C1 segment of cervical spinal cord (tissue), 14 donors: ENCODE data around the gene PRPF18.

ENCODE experiments used
- DNase-seq, 14 donors: peaks; one replicate each; lab custom pipeline; 2025; lab: John Stamatoyannopoulos, UW

Gene PRPF18

DNA sequence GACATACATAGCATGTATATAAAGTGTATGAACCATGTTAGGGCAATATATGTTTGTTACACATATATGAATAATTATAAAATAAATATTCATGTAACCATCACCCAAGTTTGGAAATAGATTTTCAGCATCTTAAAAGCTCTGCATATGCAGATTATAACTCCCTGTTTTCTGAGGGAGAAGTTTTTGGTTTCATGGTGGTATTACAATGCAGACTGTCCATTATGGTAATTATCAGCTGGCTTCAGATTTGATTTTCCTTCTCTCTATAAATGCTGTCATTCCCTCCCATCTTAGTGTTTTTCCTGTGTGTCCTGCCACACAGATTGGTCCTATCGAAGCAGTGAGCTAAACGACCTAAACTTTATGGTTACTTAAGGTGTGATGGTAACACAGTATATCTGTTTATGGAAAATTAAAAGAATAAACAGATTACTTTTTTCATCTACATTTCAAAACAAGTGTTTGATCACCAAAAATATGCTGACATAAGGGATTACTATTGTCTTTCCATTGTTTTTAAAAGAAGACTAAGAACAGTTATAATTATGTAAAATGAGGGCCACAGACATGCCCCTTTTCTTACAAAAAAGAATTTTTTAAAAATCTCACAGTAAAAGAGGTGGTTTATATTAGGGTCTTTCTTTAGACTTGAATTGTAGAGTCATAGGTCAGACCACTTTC is 17.7 kb downstream of the PRPF18 start:
- no peak for DNase-seq

DNA sequence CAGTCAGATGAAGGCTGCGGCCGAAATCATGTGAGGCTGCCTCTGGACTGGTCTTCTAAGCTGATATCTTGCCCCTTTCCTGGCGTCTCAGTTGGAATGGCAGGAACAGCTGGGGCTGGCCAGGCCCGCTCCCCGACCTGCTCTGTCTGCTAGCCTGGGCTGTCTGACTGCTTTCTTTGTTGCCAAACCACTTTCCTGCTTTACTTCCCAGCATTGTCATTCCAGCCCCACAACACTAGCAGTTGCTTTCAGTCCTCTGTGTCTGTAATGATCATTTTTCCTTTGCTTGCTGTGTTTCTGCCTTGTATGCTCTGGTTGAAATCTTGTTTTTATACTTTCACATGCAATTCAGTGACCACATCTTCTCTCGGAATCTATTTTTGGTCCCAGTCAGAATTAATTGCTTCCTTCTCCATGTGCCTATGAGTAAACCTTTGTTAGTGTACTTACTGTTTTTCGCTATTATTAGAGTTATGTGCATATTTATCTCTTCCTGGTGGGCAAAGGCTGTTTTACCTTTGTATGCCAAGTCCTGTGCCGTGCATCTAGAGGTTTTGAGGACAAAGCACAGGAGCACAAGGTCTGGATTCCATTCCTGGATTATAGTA is 21.6 kb downstream of the PRPF18 start:
- peak in 3 of 14 donors; percentile 18 to 35 (median 33) for DNase-seq

- no peak for DNase-seq
Measured at GRCh38 chr10:13612654-13613373, 26.0 kb downstream of the PRPF18 start.

- DNase-seq = peak in 2 of 14 donors; percentile 4 to 13
Measured at GRCh38 chr10:13613519-13613918, 26.8 kb downstream of the PRPF18 start.

DNA sequence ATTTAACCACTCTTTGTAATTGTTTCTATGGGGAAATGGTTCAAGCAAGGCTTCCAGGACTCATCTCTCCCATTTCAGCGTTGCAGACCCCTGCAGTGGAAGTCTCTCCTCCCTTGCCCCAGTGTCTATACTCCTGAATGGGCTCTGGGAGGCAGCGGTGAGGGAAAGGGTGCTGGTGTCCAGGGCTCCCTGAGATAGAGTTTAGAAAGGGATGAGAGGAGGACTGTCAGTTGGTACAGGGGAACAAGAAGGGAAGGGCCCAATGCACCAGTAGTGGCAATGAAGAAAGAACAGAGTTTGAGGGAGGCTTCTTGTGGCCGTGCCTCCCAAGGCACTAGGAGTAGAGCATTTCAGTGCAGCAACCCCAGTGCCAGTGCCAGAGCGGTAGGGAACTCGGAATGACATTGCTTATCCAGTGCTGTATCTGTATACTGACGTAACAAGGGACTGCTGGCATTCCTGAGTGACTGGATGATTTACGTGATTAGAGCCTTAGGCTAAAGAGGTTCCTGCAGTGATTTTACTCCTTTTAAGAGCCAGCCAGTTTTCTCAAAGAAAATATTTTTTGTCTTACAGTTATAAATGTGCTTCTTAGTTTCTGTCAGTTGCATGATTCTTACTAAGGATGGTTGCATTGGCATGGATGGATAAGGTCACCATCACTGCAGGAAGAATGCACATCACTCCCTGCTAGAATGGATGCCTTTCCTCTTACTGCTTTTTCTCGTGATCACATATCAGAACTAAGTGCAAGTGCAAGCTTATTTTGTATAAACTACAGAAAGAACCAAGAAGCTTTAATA is 28.0 kb downstream of the PRPF18 start:
- DNase-seq = no peak

DNA sequence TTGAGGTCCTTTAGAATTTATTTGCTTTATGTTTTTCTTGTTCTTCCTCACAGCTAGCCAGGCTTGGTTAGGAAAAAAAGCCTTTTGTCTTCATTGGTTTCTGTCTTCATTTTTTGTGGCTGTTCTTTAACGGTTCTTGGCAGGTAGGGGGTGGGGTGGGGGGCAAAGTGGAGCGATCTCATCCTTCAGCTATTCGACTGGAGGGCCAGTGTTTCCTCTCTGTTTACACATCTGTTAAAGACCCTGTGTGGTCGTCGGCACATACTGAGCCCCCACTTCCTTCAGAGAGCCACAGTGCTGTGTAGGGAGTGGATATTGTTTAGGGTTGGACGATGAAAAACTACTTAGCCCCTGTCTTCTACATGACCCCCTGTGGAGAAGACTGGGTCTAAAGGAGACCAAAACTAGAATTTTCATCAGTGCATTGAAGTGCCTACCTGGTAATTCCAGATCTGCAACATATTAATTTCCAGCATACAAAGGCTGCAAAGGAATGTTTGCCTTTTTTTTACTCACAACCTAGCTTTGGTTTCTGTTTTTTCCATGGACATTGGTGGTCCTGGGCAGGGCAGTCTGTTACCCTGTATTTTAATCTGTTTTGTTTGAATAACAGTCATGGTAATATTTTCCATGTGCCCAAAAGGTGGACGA is 29.0 kb downstream of the PRPF18 start:
- no peak for DNase-seq

- DNase-seq = no peak
Measured at GRCh38 chr10:13617116-13617515, 30.4 kb downstream of the PRPF18 start.

GRCh38 chr10:13621931-13622330 is 35.2 kb downstream of the PRPF18 start:
- DNase-seq = no peak

GRCh38 chr10:13624630-13625029 is 37.9 kb downstream of the PRPF18 start:
- DNase-seq = no peak

DNA sequence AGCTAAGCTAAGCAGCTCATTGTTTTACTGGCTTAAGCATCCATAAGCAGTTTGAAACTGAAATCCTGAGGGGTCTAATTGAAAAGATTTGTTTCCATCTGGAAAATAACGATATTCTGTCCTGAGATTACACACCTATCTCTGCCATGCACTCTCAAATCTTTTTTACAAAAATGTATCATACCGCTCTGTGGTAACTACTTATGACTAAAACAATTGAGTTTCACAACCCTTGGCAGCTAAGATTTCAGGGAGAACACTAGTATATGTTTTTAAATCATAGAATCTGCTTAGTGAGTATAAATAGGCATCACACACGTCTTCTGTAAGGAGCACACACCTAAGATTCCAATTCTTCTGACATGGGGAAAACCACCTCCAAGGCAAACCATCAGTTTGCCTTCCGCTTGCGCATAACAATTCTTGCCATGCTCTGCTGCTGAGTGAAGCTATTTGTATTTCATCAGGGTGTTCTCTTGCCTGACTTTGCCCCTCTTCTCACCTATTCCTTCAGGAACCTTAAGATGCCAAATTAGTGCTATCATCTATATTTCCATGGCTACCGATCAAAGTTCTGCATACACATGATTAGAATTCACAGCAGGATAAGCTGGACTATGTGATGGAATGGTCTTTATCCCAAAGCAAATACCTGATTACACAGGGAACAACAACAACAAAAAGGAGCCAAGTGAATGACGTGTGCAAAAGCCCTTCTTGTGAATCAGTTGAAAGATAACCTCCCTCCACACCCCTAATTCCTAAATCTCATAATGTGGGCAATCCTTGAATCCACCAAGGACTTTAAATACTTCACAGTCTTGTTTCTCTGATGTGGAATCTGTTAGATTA is 40.9 kb downstream of the PRPF18 start:
- DNase-seq = no peak

DNA sequence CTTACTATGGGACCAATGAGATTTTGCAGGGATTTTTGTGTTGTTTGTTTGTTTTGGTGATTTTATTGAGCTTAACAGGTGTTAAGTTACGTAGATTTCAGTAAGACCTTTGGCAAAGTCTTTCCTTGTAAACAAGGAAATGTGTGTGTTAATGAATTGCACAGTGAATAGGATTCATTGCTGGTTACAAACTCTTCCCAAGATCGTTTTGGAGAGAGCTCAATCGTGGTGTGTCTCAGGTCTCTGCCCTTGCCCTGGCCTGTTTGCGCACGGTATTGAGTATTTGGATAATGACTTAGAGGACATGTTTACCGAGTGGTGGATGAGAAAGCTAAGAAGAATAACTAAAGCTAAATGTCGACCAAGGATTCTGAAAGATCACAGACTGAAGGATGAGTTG is 41.9 kb downstream of the PRPF18 start:
- DNase-seq = no peak

GRCh38 chr10:13629116-13629515 is 42.4 kb downstream of the PRPF18 start:
- no peak for DNase-seq

DNA sequence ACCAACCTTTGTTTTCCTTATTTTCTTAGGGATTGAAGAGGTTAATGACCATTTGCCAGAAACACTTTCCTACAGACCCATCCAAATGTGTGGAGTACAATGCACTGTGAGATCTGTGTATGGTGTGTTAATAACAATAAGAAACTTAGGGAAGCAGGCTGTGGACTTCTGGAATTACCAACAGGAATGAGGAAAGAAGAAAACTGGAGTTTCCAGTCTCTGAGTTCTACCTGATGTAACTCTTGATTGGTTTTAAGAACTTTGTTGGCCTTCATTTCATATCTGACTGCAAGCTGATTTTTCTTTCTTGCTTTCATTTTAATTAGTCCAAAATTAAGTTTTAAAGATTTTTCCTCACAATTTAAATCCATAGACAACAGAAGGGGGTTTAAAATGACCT is 43.5 kb downstream of the PRPF18 start:
- DNase-seq = no peak

DNA sequence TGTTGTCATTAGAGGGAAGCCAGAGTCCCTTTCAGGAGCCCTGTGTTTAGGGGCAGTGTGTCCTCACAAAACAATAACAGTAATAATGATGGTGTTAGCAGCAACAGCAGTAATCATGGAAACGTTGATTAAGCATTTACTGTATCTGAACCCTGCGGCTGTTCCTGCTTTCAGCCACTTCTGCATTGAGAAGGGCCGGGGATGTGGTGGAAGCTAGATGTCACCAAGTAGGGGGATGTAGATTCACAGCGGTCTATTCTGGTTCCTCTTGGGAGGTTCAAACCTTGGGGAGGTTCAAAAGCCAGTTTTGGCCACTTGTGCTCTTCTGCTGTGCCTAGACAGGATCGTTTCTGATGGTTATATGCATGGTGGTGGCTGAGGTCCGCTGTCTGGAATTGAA is 44.8 kb downstream of the PRPF18 start:
- DNase-seq = peak in 1 of 14 donors; percentile 19

DNA sequence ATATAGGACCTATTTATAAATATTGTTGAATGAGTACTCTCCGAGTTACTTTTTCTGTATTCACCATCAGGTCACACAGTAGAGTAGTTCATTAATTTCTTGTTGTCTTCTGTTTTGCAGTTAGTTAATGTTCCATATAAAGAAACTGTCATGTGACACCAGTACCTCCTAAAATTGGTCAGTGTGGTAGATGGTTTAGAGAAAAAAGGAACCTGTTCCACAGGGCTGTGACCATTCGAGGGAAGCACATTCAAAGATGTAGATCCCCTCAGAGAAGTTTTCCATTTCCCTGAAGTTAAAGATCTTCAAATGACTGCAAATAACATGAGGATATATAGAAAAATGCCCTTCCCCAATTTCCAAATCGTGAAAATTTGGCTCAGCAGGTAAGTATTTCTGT is 45.7 kb downstream of the PRPF18 start:
- no peak for DNase-seq

DNA sequence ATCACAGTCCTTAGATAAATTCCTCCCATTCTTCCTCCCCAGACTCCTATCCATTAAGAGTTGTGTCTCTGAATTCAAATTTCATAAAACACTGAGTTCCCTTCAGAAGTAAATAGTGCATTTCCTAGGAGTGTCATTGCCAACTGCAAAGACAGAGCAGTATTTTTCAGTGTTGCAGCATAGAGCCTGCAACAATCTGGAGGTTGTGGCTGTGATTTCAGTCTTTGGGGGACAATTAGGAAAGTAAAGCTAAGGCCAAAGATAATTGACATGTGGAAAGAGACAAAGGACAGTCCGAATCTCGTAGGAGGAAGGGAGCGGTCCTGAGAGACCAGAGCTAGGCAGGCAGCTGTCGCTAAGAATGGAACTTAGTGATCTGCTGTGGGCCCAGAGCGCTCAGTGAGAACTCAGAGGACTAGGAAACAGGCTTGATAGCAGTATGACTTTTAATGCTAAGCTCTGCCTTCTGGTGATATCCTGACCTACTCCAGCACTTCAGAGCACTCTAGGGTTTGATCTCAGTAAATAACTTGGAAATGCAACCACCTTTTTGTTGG is 46.2 kb downstream of the PRPF18 start:
- DNase-seq = no peak

- no peak for DNase-seq
Measured at GRCh38 chr10:13633689-13634088, 46.9 kb downstream of the PRPF18 start.

DNA sequence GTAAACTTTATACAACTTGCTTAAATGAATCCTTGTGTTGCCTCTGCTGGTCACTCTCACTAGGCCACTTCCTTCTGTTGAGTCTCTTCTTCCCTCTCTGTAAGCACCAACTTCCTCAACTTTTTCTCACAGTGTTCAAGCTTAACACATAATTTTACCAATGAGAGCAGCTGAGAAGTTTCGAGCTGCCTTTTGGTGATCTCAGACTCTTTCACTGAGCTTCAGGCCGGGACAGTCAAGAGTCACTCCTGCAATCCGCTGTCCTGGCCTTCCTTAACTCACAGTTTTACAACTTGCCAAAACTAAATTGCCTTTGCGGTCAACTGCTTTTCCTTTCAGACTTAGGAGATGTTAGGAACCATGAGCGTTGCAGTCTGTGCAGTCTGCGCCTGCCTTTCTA is 47.4 kb downstream of the PRPF18 start:
- peak in 1 of 14 donors; percentile 16 for DNase-seq

GRCh38 chr10:13636776-13637175 is 50.0 kb downstream of the PRPF18 start:
- no peak for DNase-seq

GRCh38 chr10:13637303-13637856 is 50.6 kb downstream of the PRPF18 start:
- DNase-seq = no peak
